Rectal smooth muscle tissue (tissue), 1 donor: ENCODE measurements around the gene MAP2K5.
A peak's percentile ranks its signal among the peaks of the same experiment; 100 is the strongest.

Experiments
- H3K27ac ChIP-seq: one replicate; pipeline ENCODE4 v1.7.0; 2013; ENCODE audit warnings: low read depth, low read length, inconsistent platforms
- H3K27me3 ChIP-seq: one replicate; pipeline ENCODE4 v1.7.0; 2013; ENCODE audit warnings: low read length; ENCODE audit not compliant: control insufficient read depth, insufficient read depth
- H3K36me3 ChIP-seq: one replicate; pipeline ENCODE4 v1.7.0; 2013; ENCODE audit warnings: low read length; ENCODE audit not compliant: control insufficient read depth, insufficient read depth
- H3K4me1 ChIP-seq: one replicate; pipeline ENCODE4 v1.7.0; 2013; ENCODE audit warnings: low read length; ENCODE audit not compliant: control insufficient read depth, insufficient read depth
- H3K4me3 ChIP-seq: one replicate; pipeline ENCODE4 v1.7.0; 2013; ENCODE audit warnings: low read length
- H3K9ac ChIP-seq: one replicate; pipeline ENCODE4 v1.7.0; 2013; ENCODE audit warnings: low read length

Gene MAP2K5

DNA sequence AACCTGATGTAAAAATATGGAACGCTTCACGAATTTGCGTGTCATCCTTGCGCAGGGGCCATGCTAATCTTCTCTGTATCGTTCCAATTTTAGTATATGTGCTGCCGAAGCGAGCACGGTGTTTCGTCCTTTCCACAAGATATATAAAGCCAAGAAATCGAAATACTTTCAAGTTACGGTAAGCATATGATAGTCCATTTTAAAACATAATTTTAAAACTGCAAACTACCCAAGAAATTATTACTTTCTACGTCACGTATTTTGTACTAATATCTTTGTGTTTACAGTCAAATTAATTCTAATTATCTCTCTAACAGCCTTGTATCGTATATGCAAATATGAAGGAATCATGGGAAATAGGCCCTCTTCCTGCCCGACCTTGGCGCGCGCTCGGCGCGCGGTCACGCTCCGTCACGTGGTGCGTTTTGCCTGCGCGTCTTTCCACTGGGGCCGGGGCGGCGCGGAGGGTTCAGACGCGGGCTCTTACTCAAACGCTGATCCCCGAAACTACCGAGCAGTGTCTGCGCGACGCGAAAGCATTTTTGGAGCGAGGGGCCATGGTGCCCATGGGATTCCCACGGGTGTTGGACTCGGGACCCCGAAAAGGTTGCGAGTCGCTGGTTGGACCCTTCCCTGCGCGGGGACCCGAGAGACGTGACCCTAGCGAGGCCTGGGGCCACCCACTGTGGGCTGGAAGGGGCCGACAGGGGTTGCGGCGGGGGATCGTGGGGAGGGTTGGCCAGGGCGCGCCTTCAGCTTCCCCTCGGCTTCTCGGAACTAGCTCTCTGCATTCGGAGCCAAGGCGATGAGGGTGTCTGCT, 297.6 kb downstream of the MAP2K5 start, which contains the start of gene RNU6-1:
RNU6-1 (minus strand) TSS at position 117 of the 820 bp plus-strand sequence.
- Histone ChIP-seq H3K27me3 (peaks cover 10% of the 10 kb centered on the region), H3K27ac (peak within 1 kb of the TSS; percentile 98), H3K4me1 (peaks cover 9% of the 10 kb centered on the region), H3K9ac (peak within 1 kb of the TSS; percentile 99), H3K36me3 (no peaks in the 10 kb centered on the region), H3K4me3 (peak within 1 kb of the TSS; percentile 98)

DNA sequence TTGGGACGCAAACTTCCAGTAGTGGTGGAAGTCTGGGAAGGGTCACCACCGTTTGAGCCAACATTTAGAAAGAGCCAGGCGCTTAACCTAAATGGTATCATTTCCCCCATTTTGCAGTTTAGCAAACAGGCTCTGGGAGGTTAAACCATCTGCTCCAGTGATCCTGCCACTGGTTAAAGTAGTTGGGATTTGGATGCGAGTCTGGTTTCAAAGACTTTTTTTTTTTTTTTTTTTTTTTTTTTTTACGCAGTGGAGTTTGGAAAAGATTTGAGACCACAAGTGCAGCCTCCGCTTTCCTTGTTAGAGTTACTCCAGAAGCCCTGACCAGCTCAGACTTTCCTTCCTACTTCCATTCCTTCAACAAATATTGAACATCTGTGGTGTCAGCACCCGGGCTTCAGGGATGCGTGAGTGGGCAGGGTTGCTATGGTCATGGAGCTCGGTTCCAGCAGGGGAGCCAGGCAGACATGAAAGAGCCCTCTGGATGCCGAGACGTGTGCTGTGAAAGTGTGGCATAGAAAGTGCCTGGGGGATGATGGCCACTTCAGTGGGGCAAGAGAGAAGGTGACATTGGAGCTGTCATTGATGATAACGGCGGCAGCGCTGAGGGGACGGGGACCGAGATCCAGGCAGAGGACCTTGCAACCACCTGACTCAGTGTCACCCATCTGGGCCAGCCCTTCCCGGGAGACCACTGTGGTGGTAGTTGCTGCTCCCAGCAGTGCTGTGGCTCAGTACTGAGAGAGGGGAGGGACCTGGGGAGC, 298.4 kb downstream of the MAP2K5 start:
- Histone ChIP-seq H3K9ac (peak overlapping the region; percentile 99), H3K4me1 (peaks cover 9% of the 10 kb centered on the region), H3K27ac (peak overlapping the region; percentile 98)

GRCh38 chr15:67841513-67841762, 298.9 kb downstream of the MAP2K5 start:
- H3K36me3 ChIP-seq = no peaks in the 10 kb centered on the region
- H3K27me3 ChIP-seq = no peaks in the 10 kb centered on the region
- H3K4me1 ChIP-seq = peaks cover 9% of the 10 kb centered on the region
- H3K27ac ChIP-seq = peak overlapping the region; percentile 98
- H3K9ac ChIP-seq = peak overlapping the region; percentile 47
- peak overlapping the region; percentile 98 for H3K4me3 ChIP-seq

More for the DNA sequence above, 298.4 kb downstream of the MAP2K5 start:
- no peaks in the 10 kb centered on the region for H3K36me3 ChIP-seq
- H3K27me3 ChIP-seq = peaks cover 2% of the 10 kb centered on the region
- peak overlapping the region; percentile 98 for H3K4me3 ChIP-seq

DNA sequence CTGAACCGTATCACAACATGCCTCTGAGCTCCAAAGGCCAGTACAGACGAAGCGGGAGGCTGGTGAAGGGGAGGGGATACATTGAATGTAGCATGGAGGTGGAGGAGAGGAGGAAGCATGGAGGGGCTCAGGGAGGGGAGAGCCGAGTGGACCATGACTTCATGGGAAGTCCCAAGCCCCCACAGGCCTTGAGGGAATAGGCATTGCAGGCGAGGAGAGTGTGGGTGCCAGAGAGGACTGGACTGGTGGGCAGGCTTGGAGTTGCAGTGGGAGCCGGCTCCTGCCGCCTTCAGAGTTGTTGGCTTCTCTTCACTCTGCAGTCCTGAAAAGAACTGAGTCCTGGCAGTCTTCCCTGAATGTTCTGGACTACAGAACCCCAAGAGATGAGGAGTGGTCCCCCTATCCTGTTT, 300.6 kb downstream of the MAP2K5 start:
- Histone ChIP-seq H3K36me3 (no peaks in the 10 kb centered on the region), H3K4me3 (no peak overlapping the region), H3K27ac (no peak overlapping the region), H3K9ac (no peak overlapping the region), H3K27me3 (no peaks in the 10 kb centered on the region), H3K4me1 (peaks cover 9% of the 10 kb centered on the region)

DNA sequence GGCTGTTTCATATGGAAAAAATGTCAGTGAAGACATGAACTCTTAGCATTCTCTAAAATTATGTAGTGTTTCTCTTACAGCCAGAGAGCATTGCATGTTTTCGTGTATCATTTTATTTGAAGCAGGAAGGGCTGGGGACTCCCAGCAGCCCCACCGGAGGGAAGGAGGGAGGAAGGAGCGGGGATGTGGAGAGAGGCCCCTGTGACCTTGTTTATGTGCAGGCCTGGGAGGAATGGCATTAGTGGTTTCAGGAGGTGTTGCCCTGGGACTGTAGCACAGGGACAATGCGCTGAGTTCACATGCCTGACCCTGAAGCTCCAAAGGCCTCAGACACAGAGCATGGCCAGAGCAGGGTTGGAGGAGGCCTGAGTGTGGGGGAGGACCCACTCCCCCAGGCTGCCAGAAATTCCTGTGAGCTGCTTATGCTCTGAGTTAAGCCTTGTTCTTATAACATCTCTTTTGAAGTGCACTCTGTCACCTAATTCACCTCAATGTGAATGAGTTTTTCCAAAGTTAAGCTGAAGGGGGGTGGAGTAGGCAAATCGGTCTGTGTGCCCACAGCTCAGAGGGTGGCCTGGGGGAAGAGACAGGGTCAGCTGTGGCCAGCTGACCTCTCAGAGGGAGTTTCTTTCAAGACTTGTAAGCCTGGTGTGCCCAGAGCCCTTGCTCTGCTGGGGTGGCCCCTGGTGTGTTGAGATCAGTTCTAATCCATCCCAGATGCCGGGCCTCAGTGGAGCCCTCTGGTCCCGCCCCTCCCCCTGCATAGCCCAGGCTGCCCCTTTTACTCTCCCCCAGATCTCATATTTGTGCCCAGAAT, 301.3 kb downstream of the MAP2K5 start:
- Histone ChIP-seq H3K4me1 (peaks cover 9% of the 10 kb centered on the region), H3K4me3 (no peak overlapping the region), H3K36me3 (no peaks in the 10 kb centered on the region), H3K27ac (peak overlapping the region; percentile 16), H3K27me3 (no peaks in the 10 kb centered on the region), H3K9ac (no peak overlapping the region)

- Histone ChIP-seq H3K27me3 (no peaks in the 10 kb centered on the region), H3K9ac (no peak overlapping the region), H3K4me3 (no peak overlapping the region), H3K4me1 (peaks cover 5% of the 10 kb centered on the region), H3K36me3 (no peaks in the 10 kb centered on the region), H3K27ac (no peak overlapping the region)
These were observed 303.5 kb downstream of the MAP2K5 start for GRCh38 chr15:67845974-67846373.

- no peaks in the 10 kb centered on the region for H3K27me3 ChIP-seq
These were observed 307.0 kb downstream of the MAP2K5 start for GRCh38 chr15:67849538-67849937.

GRCh38 chr15:67850336-67850735, 307.8 kb downstream of the MAP2K5 start:
- no peak overlapping the region for H3K4me3 ChIP-seq
- H3K27me3 ChIP-seq = no peaks in the 10 kb centered on the region
- H3K27ac ChIP-seq = no peak overlapping the region
- H3K4me1 ChIP-seq = no peaks in the 10 kb centered on the region
- H3K36me3 ChIP-seq = no peaks in the 10 kb centered on the region
- H3K9ac ChIP-seq = no peak overlapping the region

More at GRCh38 chr15:67849538-67849937, 307.0 kb downstream of the MAP2K5 start:
- H3K9ac ChIP-seq = no peak overlapping the region
- no peaks in the 10 kb centered on the region for H3K4me1 ChIP-seq
- H3K4me3 ChIP-seq = no peak overlapping the region
- no peaks in the 10 kb centered on the region for H3K36me3 ChIP-seq
- H3K27ac ChIP-seq = no peak overlapping the region

DNA sequence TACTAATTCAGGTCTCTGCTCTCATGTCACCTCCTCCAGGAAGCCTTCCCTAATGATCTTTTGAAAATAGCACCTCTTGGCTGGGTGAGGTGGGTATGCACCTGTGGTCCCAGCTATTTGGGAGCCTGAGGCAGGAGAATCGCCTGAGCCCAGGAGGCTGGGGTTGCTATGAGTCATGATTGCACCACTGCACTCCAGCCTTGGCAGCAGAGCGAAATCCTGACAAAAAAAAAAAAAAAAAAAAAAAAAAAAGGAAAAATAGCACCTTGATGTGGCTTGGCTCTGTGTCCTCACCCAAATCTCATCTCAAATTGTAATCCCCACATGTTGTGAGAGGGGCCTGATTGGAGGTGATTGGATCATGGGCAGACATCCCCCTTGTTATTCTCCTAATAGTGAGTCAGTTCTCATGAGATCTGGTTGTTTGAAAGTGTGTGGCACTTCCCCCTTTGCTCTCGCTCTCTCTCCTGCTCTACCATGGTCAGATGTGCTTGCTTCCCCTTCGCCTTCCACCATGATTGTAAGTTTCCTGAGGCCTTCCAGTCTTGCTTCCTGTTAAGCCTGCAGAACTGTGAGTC, 308.6 kb downstream of the MAP2K5 start:
- Histone ChIP-seq H3K27me3 (no peaks in the 10 kb centered on the region), H3K4me1 (no peaks in the 10 kb centered on the region), H3K9ac (no peak overlapping the region), H3K4me3 (no peak overlapping the region), H3K27ac (no peak overlapping the region), H3K36me3 (no peaks in the 10 kb centered on the region)

DNA sequence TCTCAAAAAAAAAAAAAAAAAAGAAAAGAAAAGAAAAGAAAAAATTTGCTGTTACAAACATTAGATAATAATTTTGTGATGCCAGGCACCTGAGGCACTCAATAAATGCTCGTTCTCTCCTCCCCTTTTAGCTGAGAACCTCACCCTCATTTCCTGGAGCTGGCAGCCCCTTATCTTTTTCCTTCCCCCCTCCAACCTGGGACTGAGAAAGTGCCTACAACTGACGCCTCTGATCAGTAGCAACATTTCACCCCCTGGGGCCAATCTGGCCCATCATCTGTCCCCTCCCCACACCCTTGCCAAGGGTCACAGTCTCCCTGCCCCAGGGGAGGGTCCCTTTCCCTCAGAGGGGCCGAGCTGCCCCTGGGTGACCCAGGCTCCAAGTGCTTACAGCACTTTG, 309.9 kb downstream of the MAP2K5 start:
- Histone ChIP-seq H3K4me3 (no peak overlapping the region), H3K27me3 (no peaks in the 10 kb centered on the region), H3K9ac (no peak overlapping the region)

DNA sequence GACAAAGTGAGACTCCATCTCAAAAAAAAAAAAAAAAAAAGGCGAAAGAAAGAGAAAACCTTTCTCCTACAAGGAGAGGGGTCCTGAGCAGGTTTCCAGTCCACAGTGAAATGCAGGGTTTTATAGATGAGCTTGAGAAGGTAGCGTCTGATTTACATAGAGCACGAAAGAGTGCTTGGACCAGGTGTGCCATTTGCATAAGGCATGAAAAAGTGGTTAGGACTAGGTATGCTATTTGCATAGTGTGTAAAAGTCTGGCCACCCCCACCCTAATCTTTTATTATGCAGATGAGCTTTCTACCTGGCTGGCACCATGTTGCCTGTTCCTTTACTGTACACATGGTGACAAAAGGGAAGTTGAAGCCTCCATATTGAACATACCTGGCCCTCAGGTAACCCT, 311.0 kb downstream of the MAP2K5 start:
- no peaks in the 10 kb centered on the region for H3K36me3 ChIP-seq

More for the DNA sequence above, 309.9 kb downstream of the MAP2K5 start:
- Histone ChIP-seq H3K27ac (no peak overlapping the region), H3K36me3 (no peaks in the 10 kb centered on the region), H3K4me1 (no peaks in the 10 kb centered on the region)

DNA sequence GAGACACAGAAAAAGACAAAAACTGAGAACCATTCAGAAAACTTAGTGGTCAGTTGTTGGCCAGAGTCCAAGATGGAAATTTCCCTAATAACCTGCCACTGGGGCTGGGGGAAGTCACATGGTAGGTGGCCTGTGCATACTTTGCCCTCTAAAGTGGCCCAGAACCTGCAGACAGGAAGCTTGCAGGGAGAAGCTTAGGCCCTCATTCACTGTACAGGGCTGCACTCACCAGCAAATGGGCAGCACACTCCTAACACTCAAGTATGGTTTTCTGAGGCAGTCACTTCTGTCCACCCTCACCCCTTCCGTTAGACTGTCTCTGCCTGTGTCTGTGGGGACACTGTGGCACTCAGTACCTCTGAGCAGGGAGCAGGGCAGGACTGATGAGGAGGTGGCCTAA, 311.9 kb downstream of the MAP2K5 start:
- H3K36me3 ChIP-seq = no peaks in the 10 kb centered on the region
- H3K9ac ChIP-seq = no peak overlapping the region
- H3K4me1 ChIP-seq = no peaks in the 10 kb centered on the region
- H3K27me3 ChIP-seq = no peaks in the 10 kb centered on the region
- H3K4me3 ChIP-seq = no peak overlapping the region
- H3K27ac ChIP-seq = no peak overlapping the region

More for the DNA sequence above, 311.0 kb downstream of the MAP2K5 start:
- Histone ChIP-seq H3K4me1 (no peaks in the 10 kb centered on the region), H3K9ac (no peak overlapping the region), H3K4me3 (no peak overlapping the region), H3K27ac (no peak overlapping the region), H3K27me3 (no peaks in the 10 kb centered on the region)
